GM19240 (cell line): ENCODE data around the gene KCNMA1.
"Not testable (repeated sequence)": the region's sequence is repeated elsewhere in the genome, so short reads cannot be mapped to it uniquely, and the experiment has no call there.

Source experiments
- DNase-seq: peaks from one replicate; pipeline ENCODE4 v3.0.0; 2011; ENCODE audit warnings: low spot score; ENCODE audit not compliant: insufficient read length

KCNMA1 gene

DNA sequence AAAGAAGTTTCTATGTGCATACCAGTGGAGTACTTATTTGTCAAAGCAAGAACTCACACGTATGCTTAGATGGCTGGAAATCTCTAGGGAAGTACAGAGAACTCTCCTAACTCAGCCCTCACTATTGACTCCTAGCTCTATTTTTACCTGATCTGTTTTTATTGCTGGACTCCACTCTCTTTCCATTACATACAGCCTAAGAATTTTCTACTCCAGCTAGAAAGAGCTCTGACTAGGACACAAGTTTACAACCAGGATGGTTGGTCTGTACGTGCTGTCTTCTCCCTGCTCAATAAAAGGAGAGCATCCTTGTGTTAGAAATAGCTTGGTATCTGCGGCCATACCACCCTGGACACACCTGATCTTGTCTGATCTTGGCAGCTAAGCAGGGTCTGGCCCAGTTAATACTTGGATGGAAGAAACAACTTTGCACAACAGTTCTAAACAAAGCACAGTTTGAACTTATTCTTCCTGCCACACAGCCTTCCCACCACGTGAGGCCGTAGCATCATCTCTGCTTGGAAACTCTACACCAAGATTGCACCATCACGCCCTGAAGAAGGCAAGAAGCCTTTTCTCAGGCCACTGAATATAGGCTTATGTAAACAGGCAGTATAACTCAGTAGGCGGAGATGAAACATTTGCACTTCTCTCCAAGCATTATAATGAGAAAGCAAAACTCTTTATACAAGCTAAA lies 50.7 kb downstream of the KCNMA1 start:
- no peak for DNase-seq

DNA sequence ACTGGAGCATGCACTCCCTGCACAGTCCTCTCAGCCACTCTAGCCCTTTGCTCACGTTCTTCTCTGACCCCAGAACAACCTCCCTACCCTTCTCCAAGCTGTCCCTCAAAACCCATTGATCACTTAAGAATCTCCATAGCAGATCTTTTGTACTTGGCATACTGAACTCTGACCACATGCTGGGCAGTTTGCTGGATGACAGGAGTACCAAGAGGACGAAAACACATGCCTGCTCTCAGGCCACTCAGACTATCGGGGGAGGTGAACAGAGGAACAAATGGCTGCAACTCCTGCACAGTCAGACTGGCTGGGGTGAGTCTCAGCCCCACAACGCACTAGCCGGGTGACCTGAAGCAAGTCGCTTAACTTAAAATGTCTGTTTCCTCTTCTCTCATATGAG lies 52.7 kb downstream of the KCNMA1 start:
- DNase-seq = no peak

DNA sequence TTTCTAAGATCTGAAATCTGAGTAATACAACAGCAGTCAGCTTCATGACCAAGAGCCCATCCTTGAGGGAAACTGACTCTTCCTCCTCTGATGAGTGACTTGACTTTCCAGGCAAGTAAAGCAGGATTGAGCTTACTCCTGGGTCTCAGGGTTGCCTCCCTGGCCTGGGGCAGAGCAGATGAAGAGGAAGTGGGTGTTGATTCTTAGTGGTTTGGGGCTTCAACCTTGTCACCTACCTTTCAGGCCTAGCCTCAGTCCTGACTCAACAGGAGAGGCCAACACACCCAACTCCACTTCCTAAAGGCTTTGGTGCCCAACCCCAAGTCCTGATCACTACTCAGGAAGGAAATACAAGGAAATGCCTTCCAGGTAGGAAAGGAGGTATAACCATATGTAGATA lies 54.1 kb downstream of the KCNMA1 start:
- DNase-seq = no peak

DNA sequence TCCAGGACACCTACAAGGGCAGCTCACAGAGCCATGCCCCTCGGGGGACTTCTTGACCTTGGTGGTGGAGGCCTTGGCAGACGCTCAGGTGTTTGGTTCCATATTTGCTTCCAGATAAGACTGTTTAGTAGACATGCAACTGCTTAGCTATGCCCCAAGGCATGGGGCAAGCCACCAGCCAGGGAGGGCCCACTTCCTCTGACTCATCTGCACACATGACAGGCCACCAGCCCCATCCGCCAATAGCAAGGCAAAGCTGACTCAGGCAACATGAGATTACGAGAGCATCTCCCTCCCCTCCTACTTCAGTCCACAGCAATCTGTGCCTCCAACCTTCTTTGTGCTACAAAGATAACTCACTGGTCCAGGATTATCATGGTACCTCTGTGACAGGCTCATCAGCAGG lies 54.9 kb downstream of the KCNMA1 start:
- no peak for DNase-seq

DNA sequence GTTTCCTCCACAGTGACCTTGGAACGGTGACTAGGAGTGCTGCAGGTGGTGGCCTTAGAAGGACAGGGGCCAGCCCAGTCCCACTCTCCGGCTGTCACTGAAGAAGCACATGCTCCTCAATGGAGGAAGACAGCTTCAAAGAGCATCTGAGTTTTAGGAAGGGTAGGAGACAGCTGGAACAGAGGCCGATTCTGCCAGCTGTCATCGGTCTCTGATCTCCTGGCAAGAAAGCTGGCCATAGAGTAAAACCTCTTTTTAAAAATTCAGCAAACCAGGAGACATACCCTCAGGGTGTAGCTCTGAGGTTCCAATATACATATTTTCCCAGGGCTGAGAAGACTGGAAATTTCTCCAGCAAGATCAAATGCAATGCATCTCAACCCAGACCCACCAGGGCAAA lies 55.9 kb downstream of the KCNMA1 start:
- no peak for DNase-seq

DNA sequence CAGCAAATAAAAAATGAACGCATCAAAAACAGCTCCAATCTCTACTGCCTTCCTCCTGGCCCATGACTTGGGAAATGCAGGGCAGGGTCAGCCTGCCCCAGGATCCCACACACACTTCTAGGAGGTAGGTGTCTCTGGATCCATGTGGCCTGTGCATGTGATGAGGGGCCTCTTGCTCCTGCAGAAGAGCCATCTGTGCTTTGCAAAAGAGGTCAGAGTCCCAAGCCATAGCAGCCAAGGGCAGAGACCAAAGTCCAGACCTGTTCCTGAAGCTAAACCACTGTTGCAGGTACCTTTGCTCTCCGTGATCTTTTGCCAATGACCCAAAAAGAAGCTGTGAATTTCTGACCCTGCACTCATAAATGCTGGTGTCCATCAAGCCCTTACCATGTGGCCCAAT lies 57.1 kb downstream of the KCNMA1 start:
- no peak for DNase-seq

DNA sequence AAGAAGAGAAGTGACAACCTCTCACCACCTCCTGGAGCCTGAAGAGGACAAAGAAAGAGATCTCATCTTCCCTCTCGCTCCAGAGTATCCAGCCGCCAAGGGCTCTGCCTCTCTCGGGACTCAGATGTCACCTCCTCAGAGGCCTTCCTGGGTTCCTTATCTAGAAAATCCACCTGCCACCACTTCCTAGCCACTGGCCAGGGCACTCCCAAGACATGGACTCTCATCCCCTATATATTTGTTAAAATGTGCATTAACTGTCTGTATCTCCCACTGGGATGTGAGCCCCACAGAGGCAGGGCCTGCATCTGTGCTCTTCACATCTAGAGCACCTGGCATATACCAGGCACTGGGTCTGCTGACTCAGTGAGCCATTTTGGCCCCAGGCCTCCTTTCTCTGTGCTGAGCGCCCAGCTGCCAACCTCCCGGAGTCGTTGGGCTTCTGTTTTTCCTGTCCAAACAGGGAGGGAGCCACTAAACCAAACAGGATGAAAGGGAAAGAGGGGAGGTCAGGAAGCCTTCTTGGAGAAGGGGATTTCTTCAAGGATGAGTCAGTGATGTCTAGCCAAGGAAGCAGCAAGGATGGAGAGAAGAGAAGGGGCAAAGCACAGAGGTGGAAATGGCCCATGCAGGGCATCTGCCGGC lies 58.9 kb downstream of the KCNMA1 start:
- no peak for DNase-seq

DNA sequence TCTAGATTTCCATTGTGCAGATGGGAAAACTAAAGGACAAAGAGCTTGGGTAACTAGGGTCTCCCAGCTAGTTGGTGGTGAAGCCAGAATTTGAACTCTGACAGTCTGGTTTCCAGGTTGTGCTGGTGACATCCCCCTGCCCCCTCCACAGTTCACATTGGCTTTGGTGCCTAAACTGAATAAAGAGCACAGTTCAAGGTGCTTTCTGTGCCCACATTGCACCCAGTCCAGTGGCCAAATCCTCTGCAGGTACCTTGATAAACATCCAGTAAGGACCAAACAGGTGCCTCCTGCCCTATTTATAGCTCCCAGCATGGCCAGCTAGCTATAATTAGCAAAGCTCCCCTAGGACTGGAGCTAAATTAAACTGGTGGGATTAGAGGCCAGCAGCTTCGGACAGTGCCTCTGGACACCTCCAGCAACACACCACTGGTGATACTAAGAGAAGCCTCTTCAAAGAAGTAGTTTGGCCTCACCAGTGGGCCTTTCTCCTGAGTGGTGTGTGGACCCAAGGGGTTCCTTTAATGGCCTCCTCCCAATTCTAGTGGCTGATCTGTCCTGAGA lies 59.9 kb downstream of the KCNMA1 start:
- DNase-seq = no peak

DNA sequence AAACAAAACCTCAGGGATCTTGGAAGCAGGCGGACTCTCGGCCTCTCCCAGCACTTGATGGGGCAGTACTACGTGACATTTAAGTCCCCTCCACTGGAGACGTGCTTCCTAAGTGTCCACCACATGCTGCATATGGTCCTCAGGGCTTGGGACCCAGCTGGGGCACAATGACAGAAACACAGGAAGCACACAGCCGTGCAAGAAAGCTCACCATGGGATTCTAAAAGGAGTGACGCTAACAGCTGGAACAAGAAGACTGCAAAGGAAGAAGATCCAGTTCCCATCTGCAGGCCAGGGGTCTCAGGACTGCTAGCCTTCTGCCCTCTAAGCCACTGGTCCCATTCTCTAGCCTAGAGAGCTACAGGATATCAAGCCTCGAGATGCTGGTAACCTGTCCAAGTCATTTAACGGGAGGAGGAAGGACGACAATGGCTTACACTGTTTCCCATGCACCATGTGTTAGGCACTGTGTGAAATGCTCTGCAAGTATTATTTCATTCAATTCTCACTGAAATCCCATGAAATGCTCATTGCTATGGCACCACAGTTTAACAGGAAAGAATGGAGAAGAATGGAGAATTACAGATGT lies 61.1 kb downstream of the KCNMA1 start:
- no peak for DNase-seq

DNA sequence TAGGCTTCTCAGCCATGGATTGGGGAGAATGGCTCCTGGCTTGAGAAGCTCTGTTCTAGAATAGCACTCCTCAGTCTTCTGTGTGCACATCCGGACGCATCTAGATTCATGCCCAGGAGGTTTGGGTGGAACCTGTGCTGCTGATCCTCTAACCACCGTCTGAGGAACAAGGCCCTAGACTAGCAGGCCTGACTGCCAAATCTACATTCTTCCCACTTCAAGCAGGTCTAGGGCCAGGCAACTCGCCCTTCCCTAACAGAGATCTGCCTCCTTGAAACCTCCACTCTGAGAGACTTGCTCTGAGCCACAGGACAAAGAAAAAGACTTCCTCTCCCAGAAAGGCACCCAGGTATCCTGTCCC lies 61.6 kb downstream of the KCNMA1 start:
- no peak for DNase-seq

DNA sequence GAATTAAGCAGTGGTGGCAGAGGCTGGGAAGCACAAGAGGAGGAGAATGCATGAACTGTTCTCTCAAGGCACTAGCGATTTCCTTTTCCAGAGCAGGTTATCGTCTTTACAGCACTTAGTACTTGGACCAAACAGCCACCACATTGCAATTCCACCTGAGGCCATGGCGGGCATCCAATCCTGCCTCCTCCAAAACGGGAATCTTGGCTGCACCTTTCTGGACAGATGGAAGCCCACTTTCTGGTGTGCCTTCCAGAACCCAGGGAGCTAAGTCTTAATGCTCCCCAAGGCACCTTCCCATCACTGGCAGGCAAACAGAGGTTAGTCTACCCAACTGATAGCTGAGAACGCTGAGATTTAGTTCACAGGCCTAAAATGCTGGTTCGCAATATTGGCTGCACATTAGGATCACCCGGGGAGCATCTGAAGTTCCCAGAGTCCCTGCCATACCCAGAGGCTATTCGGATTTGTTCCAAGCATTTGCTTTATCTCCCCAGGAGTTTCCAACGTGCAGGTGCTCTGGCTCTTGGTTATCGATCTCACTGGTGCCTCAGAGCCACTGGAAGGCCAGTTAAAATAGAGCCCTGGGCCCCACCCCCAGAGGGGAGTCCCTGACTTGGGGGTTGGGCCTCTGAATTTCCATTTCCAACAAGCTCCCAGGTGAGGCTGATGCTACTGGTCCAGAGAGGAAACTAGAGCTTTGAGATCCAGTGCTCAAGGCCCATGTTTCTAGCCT lies 62.2 kb downstream of the KCNMA1 start:
- DNase-seq = no peak

DNA sequence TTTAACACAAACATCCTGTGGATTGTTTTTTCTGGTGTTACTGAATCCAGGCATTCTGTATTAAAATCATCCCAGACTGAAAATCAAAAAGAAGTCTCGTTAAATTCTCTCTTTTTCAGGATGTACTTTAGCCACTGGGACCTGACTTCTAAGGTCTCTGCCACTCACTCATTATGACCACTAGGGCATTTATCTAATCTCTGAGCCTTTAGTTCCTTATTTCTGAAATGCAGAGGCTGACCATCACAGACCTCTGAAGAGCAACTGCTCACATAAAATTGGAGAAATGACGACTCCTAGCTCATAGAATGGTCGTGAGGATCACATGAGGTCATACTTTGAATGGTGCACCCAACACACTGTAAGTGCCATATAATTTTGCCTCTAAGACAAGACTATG lies 63.2 kb downstream of the KCNMA1 start:
- DNase-seq = no peak

DNA sequence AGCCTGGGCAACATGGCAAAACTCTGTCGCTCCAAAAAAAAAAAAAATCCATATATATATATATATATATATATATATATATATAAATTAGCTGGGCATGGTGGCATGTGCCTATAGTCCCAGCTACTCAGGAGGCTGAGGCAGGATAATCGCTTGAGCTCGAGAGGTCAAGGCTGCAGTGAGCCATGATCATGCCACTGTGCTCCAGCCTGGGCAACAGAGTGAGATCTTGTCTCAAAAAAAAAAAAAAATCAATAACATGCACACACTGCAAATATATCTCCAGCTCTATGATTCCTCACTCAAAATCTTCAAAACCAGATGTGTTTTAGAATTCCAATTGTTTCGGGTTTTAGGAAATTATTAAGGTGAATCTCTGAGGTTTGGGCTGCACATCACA lies 65.1 kb downstream of the KCNMA1 start:
- not testable (repeated sequence) for DNase-seq

DNA sequence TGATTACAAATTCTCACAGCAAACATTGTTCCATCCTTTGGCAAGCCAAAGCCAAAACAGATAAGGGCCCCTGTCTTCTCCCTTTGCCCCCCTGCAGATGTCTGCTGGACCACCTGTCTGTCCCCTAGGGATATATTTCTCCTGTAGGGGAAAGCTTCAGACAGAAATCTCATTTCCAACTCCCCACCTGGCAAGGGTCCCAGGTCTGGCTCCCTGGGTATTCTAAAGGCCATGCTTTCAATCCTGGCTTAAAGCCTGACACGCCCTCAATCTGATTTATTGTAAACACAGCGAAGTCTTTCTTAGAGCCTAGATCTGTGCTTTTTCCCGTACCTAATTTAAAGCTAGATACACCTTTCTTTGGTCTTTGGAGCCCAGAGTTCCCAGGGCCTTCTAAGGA lies 66.1 kb downstream of the KCNMA1 start:
- no peak for DNase-seq

DNA sequence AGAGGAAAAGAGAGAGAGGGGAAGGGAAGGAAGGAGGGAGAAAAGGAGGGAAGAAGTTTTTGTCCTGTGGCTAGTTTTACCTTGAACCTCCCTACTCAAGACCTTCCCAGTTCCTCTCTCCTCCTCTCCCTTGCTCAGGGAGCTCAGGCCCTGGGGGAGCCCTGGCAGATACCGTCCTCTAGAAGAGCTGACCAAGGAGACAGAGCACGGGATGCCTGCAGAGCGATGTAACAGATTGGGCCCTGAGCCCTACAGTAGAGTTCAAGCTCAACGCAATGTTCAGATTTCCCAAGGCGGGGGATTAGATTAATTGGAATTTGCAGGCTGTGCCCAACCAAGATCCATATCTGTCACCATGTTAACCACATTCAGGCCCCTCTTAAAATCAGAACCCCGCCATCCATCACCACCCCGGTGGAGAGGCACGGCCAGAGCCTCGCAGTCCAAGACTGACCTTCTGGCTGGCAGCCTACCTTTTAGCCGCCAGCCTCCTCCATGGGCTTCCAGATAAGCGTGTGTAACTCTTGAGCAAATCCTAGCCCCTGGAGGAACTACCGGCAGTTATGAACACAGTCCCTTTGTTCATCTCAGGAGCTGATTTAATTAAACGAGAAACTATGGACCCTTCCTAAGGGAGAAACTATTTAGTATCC lies 70.6 kb downstream of the KCNMA1 start:
- DNase-seq = no peak

DNA sequence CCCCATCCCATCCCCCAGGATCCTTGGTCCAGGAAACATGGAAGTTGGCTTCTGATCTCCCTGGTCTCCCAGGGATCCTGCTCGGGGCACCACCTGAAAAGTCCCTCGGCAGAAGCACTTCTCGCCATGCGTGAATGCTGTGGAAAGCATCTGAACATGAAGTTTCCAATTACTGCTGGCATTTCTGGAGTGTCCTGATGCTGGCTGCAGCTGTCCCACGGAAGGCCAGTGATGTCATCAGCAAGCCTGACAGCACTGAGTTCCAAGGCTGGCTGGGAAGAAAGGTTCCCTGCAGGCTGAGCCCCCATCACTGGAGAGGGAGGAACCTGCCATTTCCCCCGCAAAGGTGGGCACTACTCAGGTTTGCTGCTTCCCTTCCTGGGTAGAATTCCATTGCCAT lies 71.4 kb downstream of the KCNMA1 start:
- DNase-seq = no peak

DNA sequence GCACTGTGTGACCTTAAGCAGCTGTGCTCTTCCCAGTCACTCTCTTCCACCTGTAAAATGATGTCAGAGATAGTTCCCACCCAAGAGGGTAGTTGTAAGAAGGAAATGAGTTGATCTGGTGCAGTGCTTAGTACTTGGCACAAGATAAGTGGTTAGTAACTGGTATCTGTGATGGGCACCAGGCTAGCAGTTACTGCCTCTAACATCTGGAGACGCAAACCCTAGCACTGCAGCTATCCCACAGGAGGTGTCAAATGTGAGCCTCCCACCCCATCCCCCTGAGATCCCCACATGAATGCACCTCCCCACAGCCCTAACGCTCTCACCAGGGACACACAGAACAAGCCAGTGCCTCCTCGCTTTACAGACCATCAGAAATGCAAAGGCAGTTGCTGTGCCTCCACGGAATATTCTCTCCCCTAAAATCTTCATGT lies 72.0 kb downstream of the KCNMA1 start:
- DNase-seq = no peak

DNA sequence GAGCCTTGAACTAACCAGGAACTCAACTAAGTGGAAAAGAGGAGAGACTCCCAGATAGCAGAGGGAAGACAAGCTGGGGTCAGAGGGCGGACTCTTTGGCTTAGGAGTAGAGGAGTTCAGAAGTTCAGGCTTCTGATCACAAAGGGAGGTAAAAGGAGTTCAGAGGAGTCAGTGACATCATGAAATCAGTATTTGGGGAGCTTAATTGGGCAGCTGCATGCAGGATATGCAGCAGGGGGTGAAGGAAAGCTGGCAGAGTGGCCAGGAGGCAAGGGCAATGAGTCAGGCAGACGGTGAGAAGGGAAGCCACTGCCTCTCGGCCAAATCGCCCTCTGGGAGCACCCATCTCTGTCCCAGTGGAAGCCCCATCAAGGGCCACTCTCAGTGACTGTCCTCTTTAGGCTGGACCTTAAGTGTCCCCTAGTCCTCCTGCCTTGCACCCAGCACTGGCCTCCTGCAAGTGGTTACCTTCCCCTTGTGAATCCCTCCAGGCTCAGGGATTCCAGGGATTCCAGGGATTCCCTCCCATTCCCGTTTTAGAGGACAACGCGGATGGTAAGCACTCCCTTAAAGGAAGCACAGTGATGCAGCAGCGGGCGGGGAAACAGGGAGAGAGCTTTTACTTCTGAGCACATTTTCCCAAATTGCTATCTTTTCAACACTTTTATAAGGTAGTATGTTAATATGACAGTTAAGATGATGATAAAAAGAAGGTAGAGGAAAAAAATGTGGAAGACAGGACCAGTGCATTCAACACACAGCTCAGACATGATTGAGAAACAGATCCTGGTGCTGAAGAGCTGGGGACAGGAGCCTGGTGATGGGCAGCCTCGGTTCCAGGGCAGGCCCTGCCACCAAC lies 72.6 kb downstream of the KCNMA1 start:
- no peak for DNase-seq

DNA sequence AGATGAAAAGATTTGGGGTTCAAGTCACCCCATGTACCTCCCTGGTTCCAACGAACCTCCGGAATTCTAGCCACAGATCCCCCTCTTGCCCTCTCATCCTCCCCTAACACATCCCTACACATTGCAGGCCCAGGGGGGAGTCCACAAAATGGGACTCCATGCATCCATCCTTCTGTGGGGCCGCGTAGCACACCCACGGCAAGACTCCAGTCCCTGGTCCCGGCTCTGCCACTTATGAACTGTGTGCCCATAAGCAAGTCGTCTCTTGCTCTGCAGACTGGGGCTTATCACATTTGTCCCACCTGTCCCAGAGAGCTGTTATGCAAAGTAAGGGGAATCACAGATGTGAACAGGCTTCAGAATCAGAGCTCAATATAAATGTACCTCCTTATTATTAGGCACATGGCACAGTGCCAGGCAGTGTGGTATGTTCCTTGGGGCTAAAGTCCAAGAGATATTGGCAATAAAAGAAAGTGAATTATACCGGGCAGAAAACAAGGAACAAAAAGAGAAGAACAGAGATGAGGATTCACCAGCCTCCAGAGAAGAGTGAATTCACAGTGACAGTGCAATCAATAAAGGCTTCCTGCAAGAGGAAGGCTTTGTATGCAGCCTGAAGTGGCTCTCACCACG lies 73.9 kb downstream of the KCNMA1 start:
- DNase-seq = no peak

DNA sequence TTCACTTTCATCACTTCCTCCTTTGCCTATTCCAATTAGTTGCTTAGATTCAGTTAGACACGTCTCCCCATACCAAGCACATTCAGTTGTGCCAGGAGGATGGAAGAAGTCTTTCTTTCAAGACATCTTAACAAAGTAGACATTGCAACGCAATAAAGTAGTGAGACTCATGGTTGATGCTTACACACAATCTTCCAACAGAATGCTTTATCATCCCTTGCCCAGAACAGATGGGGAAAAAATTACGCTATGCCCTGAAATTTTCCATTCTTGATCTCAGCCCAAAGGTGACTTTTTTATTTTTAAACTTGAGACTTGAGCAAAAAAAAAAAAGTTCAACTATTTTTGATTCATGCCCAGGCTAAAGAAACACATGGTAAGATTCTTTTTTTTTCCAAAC lies 74.9 kb downstream of the KCNMA1 start:
- DNase-seq = no peak
